ENCODE measurements around the gene DCAF6.

Gene DCAF6

GRCh38 chr1:167968569-167968968 is 32.1 kb downstream of the DCAF6 start:
- no peak for DNase-seq

GRCh38 chr1:167973832-167974231 is 37.3 kb downstream of the DCAF6 start:
- no peak for DNase-seq

- no peak for DNase-seq
These were observed 38.2 kb downstream of the DCAF6 start for GRCh38 chr1:167974698-167975097.

- DNase-seq, result no peak
These were observed 40.8 kb downstream of the DCAF6 start for GRCh38 chr1:167977245-167977644.

- no peak for DNase-seq
These were observed 45.5 kb downstream of the DCAF6 start for GRCh38 chr1:167981933-167982332.

GRCh38 chr1:167983797-167984420 is 47.4 kb downstream of the DCAF6 start:
- no peak for DNase-seq

- no peak for DNase-seq
These were observed 48.5 kb downstream of the DCAF6 start for GRCh38 chr1:167984886-167985489.

GRCh38 chr1:167987174-167987573 is 50.7 kb downstream of the DCAF6 start:
- no peak for DNase-seq

- no peak for DNase-seq
These were observed 55.1 kb downstream of the DCAF6 start for GRCh38 chr1:167991546-167991945.

- DNase-seq, result no peak
These were observed 57.2 kb downstream of the DCAF6 start for GRCh38 chr1:167993720-167994119.

- DNase-seq, result no peak
These were observed 58.1 kb downstream of the DCAF6 start for GRCh38 chr1:167994560-167994959.

- no peak for DNase-seq
These were observed 58.6 kb downstream of the DCAF6 start for GRCh38 chr1:167995038-167995437.

GRCh38 chr1:167996266-167996665 is 59.8 kb downstream of the DCAF6 start:
- no peak for DNase-seq

- no peak for DNase-seq
These were observed 60.6 kb downstream of the DCAF6 start for GRCh38 chr1:167997037-167997575.

GRCh38 chr1:167999877-168000276 is 63.4 kb downstream of the DCAF6 start:
- DNase-seq, result no peak

- no peak for DNase-seq
These were observed 64.2 kb downstream of the DCAF6 start for GRCh38 chr1:168000656-168001055.

- no peak for DNase-seq
These were observed 64.7 kb downstream of the DCAF6 start for GRCh38 chr1:168001213-168001612.

GRCh38 chr1:168004531-168004930 is 68.0 kb downstream of the DCAF6 start:
- no peak for DNase-seq

- no peak for DNase-seq
These were observed 69.0 kb downstream of the DCAF6 start for GRCh38 chr1:168005529-168005928.

- DNase-seq, result no peak
These were observed 71.2 kb downstream of the DCAF6 start for GRCh38 chr1:168007691-168008090.

- no peak for DNase-seq
These were observed 72.1 kb downstream of the DCAF6 start for GRCh38 chr1:168008595-168008994.

- no peak for DNase-seq
These were observed 72.8 kb downstream of the DCAF6 start for GRCh38 chr1:168009322-168009721.

- DNase-seq, result no peak
These were observed 82.9 kb downstream of the DCAF6 start for GRCh38 chr1:168019407-168019806.

GRCh38 chr1:168031198-168031597 is 94.7 kb downstream of the DCAF6 start:
- DNase-seq, result no peak

GRCh38 chr1:168031627-168032026 is 95.1 kb downstream of the DCAF6 start:
- no peak for DNase-seq
